IgD-negative memory B cell (primary cell): ENCODE measurements around the gene KLHL42. TPM values are rescaled to one million over a fixed set of nuclear protein-coding genes. Genes with fewer than 3 reads are reported as not detected.

Source experiments
- H3K27ac Mint-ChIP-seq, 3 donors: one replicate each; pipeline ENCODE4 v1.8.0; 2020 to 2022; ENCODE audit warnings: mild to moderate bottlenecking in 3 of 3, mixed read lengths in 3 of 3, moderate library complexity in 1 of 3
- H3K27me3 Mint-ChIP-seq: one replicate; pipeline ENCODE4 v1.8.0; 2021; ENCODE audit warnings: mixed read lengths
- H3K36me3 Mint-ChIP-seq: one replicate; pipeline ENCODE4 v1.8.0; 2020; ENCODE audit warnings: mild to moderate bottlenecking, mixed read lengths
- H3K4me1 Mint-ChIP-seq, 3 donors: one replicate each; pipeline ENCODE4 v1.8.0; 2020 to 2022; ENCODE audit warnings: mixed read lengths in 3 of 3, mild to moderate bottlenecking in 1 of 3
- H3K4me3 Mint-ChIP-seq, 4 donors: one replicate each; pipeline ENCODE4 v1.8.0; 2020 to 2022; ENCODE audit warnings: mild to moderate bottlenecking in 4 of 4, mixed read lengths in 4 of 4, moderate library complexity in 3 of 4
- H3K9me3 Mint-ChIP-seq, 3 donors: one replicate each; pipeline ENCODE4 v1.8.0; 2020 to 2021; ENCODE audit warnings: mixed read lengths in 3 of 3, mild to moderate bottlenecking in 1 of 3
- polyA plus RNA-seq: library from polyadenylated mRNA; unstranded; fragments of 300-500 nt; fragmentation: Illumina TruSeq; gene quantifications from one replicate; pipeline ENCODE4 v1.2.3, GENCODE V29; 2021

Gene KLHL42
- polyA plus RNA-seq, 1 donor from 2014 or later = 12.8 TPM

DNA sequence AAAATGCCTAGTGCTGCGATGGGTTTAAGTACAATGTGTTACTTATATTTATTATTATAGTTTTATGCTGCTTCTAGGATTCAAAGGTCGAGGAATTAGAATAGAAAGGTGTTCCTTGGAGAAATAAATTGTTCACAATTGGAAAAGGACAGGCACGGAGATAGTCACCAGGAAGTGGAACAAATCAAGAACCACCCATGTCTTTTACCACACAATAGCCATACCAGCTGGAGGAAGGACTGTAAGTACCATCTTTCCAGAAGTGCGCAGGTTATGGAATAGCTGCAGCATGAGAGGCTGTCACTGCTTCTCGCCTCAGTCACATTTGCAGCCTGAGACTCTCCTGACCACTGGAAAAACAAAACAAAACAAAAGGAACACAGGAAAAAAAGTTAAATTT is 40.5 kb downstream of the KLHL42 start:
- no peaks in the 10 kb centered on the region for H3K9me3 Mint-ChIP-seq
- H3K4me3 Mint-ChIP-seq = no peak overlapping the region
- no peak overlapping the region for H3K27ac Mint-ChIP-seq
- peaks cover 2% of the 10 kb centered on the region for H3K36me3 Mint-ChIP-seq
- peaks cover 3% of the 10 kb centered on the region for H3K27me3 Mint-ChIP-seq
- peaks cover 30 to 36% (median 32%) of the 10 kb centered on the region in 3 donors for H3K4me1 Mint-ChIP-seq

GRCh38 chr12:27821259-27821973 is 41.4 kb downstream of the KLHL42 start:
- H3K9me3 Mint-ChIP-seq = no peaks in the 10 kb centered on the region
- H3K36me3 Mint-ChIP-seq = peaks cover 2% of the 10 kb centered on the region
- H3K27me3 Mint-ChIP-seq = peaks cover 3% of the 10 kb centered on the region
- H3K4me1 Mint-ChIP-seq = peaks cover 30 to 37% (median 32%) of the 10 kb centered on the region in 3 donors
- H3K4me3 Mint-ChIP-seq = peak overlapping the region; percentile 85 to 94 (median 90)
- H3K27ac Mint-ChIP-seq = peak overlapping the region; percentile 24 to 95 (median 54)

DNA sequence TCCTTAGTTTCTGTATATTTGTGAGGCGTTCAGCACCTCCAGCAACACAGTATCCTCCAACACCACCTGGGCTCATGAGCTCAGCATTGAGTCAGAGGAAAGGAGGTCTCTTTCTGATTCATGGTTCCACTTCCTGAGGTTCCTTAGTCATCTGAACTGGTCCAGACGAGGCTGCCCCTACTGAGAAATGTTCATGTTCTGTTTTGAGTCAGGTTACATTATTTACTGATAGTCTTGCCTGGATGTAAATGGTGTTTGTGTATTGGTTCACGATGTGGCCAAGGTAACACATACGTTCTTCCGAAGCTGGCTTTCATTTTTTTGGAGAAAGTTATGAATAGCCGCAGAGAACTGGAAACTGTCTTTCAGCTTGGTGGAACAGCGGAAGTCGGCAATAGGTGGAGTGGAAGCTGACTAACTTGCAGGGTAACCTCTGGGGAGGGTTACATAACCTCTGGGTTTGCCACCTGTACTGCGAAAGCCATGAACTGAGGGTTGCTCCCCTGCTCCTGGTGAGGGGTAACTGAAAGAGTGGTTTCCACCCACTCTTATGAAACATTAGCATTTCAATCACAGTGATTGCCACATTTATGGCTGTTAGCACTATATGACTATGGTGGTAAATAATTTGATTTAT is 42.2 kb downstream of the KLHL42 start:
- Mint-ChIP-seq H3K27me3 (peaks cover 3% of the 10 kb centered on the region), H3K27ac (peak overlapping the region; percentile 24 to 95 (median 54)), H3K9me3 (no peaks in the 10 kb centered on the region), H3K36me3 (peaks cover 2% of the 10 kb centered on the region), H3K4me1 (peaks cover 30 to 37% (median 32%) of the 10 kb centered on the region in 3 donors), H3K4me3 (peak overlapping the region; percentile 85 to 94 (median 90))

DNA sequence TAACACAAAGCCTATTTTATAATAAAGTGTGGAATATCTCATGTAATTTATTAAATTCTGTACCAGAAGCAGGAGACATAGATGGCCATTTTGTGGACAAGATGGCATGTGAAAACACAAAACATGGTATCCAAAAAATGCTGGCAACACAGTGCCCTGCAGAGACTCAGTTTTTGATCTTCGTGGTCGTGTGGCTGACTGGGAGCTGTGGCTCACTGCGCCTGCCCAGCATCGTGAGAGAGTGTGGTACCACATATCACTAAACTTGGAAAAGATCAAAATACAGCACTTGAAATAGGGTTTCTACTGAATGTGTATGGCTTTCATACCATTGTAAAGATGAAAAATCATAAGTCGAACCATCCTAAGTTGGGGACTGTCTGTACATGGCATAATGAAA is 43.0 kb downstream of the KLHL42 start:
- Mint-ChIP-seq H3K27me3 (peaks cover 3% of the 10 kb centered on the region), H3K27ac (peak overlapping the region; percentile 54 to 95 (median 90)), H3K36me3 (no peaks in the 10 kb centered on the region), H3K4me1 (peaks cover 30 to 37% (median 32%) of the 10 kb centered on the region in 3 donors), H3K9me3 (no peaks in the 10 kb centered on the region), H3K4me3 (peak overlapping the region; percentile 85 to 94 (median 90))

- Mint-ChIP-seq H3K4me3 (peak overlapping the region; percentile 85 to 94 (median 90)), H3K4me1 (peaks cover 30 to 37% (median 32%) of the 10 kb centered on the region in 3 donors), H3K9me3 (no peaks in the 10 kb centered on the region), H3K27me3 (peaks cover 3% of the 10 kb centered on the region), H3K27ac (peak overlapping the region; percentile 83 to 95 (median 90)), H3K36me3 (no peaks in the 10 kb centered on the region)
These were observed 44.3 kb downstream of the KLHL42 start for GRCh38 chr12:27824126-27824842.

DNA sequence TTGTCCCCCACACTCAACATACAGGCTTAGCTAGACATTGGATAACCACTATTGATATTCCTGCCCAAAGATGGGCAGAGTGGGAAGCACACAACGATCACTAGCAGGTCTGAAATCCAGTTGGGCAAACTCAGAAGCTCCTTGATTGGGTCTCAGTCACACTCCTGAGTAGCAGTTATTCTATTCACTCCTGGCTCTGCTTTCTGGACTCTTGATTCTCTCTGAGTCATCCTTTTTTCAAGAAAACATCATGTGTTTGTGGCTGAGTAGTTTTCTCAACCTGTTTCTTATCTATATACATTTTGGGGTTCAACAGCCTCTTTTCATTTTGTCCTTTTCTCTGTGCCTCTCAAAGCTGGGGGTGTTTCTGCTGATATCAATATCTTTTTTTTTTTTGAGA is 46.0 kb downstream of the KLHL42 start:
- Mint-ChIP-seq H3K4me3 (peak overlapping the region in 1 of 4 donors; percentile 25), H3K4me1 (peaks cover 29 to 36% (median 31%) of the 10 kb centered on the region in 3 donors), H3K36me3 (no peaks in the 10 kb centered on the region), H3K9me3 (no peaks in the 10 kb centered on the region), H3K27ac (no peak overlapping the region), H3K27me3 (peaks cover 2% of the 10 kb centered on the region)

DNA sequence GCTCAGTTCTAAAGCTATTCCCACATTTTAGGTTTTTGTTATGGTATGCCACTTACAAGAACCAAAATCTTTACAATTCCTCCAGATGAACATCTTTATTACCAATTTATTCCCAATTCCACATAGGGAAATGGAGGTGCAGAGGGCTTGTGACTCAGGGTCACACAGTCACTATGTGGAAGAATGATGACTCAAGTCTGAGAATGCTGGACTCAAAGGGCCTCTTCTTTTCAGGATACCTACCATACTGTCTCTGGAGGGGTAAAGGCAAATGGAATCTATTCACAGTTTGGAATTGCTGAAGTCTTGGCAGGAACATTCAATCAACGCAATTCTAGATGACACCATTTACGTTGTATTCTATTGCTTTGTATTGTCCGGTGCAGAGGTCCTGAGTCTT is 48.2 kb downstream of the KLHL42 start:
- peaks cover 2% of the 10 kb centered on the region for H3K36me3 Mint-ChIP-seq
- H3K9me3 Mint-ChIP-seq = no peaks in the 10 kb centered on the region
- H3K4me1 Mint-ChIP-seq = peaks cover 13 to 17% (median 15%) of the 10 kb centered on the region in 3 donors
- H3K27ac Mint-ChIP-seq = peak overlapping the region in 1 of 3 donors; percentile 3
- H3K27me3 Mint-ChIP-seq = no peaks in the 10 kb centered on the region
- H3K4me3 Mint-ChIP-seq = no peak overlapping the region

DNA sequence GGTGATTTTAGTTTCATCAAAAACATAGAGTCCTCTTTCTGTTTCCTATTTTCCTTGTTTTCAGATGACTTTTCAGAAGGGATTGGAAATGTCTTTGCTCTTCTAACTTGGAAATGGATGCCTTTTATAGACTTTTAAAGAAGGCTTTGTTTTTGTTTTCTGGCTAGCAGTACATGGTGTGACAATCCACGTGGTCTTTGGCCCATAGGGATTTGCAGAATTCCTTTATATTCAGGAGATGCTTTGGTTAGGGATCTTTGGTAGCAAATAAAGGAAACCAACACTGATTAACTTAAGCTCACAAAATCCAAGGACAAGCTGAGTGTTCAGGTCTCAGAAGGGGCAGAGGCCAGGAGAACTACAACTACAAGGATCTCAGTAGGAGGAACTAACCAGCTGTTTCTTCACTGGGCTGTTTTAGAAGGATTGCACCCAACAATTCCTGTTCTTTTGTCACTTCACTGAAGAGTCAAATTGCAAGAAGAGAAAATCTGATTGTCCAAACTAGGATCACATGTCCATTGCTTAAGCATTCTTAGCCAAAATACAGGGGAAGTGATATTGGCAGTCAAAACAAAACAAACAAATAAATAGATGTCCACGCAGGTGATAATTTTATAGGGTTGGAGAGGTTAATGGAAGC is 58.6 kb downstream of the KLHL42 start:
- no peaks in the 10 kb centered on the region for H3K36me3 Mint-ChIP-seq
- peaks cover 7 to 16% (median 12%) of the 10 kb centered on the region in 3 donors for H3K4me1 Mint-ChIP-seq
- H3K27ac Mint-ChIP-seq = no peak overlapping the region
- no peak overlapping the region for H3K4me3 Mint-ChIP-seq
- no peaks in the 10 kb centered on the region for H3K27me3 Mint-ChIP-seq
- H3K9me3 Mint-ChIP-seq = peaks cover 0 to 2% (median 0%) of the 10 kb centered on the region in 3 donors

GRCh38 chr12:27840229-27840999 is 60.4 kb downstream of the KLHL42 start:
- Mint-ChIP-seq H3K27ac (peak overlapping the region in 2 of 3 donors; percentile 42 to 46), H3K4me3 (peak overlapping the region in 1 of 4 donors; percentile 33), H3K27me3 (peaks cover 4% of the 10 kb centered on the region), H3K36me3 (no peaks in the 10 kb centered on the region), H3K4me1 (peaks cover 8 to 14% (median 9%) of the 10 kb centered on the region in 3 donors), H3K9me3 (no peaks in the 10 kb centered on the region)

DNA sequence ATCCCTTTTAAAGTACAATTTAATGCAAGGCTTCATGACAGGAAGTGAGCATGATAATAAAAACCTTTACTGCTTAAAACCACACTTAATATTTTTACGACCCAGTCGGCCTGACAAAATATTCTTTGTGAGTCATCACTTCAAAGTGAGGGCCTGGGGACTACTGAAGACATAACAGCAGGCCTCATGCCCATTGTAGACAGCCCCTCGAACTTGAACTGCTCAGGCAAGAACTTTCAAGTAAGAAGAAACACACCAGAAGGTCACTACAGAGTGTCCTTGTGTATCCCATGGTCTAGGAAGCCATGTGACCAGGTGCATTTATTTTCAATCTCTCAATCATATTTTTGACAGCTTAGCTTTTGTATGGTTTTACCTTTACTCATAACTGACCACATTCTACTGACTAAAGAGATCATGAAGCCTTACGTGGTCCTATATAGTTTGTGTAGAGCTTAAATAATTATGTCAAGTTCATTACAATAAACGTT is 61.4 kb downstream of the KLHL42 start:
- no peaks in the 10 kb centered on the region for H3K36me3 Mint-ChIP-seq
- peaks cover 8 to 14% (median 9%) of the 10 kb centered on the region in 3 donors for H3K4me1 Mint-ChIP-seq
- no peak overlapping the region for H3K27ac Mint-ChIP-seq
- no peak overlapping the region for H3K4me3 Mint-ChIP-seq
- H3K9me3 Mint-ChIP-seq = no peaks in the 10 kb centered on the region
- peaks cover 4% of the 10 kb centered on the region for H3K27me3 Mint-ChIP-seq

DNA sequence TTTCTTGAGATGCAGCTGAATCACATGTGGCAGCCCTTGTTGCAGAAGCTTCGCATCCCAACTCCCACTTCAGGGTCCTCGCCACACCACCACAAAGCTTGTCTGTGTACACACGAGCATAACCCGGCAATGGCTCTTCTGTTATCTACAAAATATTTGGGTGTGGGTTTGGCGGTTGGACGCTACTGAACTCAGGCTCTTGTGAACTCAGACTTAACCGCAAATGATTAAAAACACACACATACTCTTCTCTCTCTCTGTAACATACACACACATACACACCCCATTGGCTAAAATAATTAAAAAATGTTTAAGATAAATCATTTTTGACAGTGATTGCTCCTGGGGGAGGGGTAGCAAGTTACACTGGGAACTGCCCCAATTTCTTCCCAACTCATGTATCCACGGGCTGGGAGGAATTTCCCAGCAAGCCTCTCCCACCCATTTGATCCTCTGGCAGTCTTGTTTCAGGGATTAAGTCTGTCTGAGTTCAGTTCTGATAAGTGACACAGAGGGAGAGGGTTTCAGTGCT is 63.7 kb downstream of the KLHL42 start:
- H3K27me3 Mint-ChIP-seq = peaks cover 6% of the 10 kb centered on the region
- H3K4me1 Mint-ChIP-seq = peaks cover 8 to 14% (median 9%) of the 10 kb centered on the region in 3 donors
- H3K27ac Mint-ChIP-seq = no peak overlapping the region
- H3K9me3 Mint-ChIP-seq = peaks cover 0 to 3% (median 1%) of the 10 kb centered on the region in 3 donors
- peaks cover 2% of the 10 kb centered on the region for H3K36me3 Mint-ChIP-seq
- peak overlapping the region in 1 of 4 donors; percentile 56 for H3K4me3 Mint-ChIP-seq

GRCh38 chr12:27844366-27845090 is 64.5 kb downstream of the KLHL42 start:
- Mint-ChIP-seq H3K4me3 (peak overlapping the region in 1 of 4 donors; percentile 24), H3K4me1 (peaks cover 8 to 14% (median 9%) of the 10 kb centered on the region in 3 donors), H3K36me3 (peaks cover 2% of the 10 kb centered on the region), H3K27me3 (peaks cover 6% of the 10 kb centered on the region), H3K9me3 (peaks cover 5 to 7% (median 5%) of the 10 kb centered on the region in 3 donors), H3K27ac (no peak overlapping the region)

- peaks cover 4% of the 10 kb centered on the region for H3K36me3 Mint-ChIP-seq
- H3K9me3 Mint-ChIP-seq = peaks cover 5 to 7% (median 5%) of the 10 kb centered on the region in 3 donors
- peaks cover 7 to 12% (median 8%) of the 10 kb centered on the region in 3 donors for H3K4me1 Mint-ChIP-seq
- peaks cover 6% of the 10 kb centered on the region for H3K27me3 Mint-ChIP-seq
- no peak overlapping the region for H3K27ac Mint-ChIP-seq
- no peak overlapping the region for H3K4me3 Mint-ChIP-seq
These were observed 65.2 kb downstream of the KLHL42 start for GRCh38 chr12:27845187-27845586.
